ENCODE results near the gene MVB12A. TPM values are rescaled to one million over a fixed set of nuclear protein-coding genes. Genes with fewer than 3 reads are reported as not detected.

The MVB12A gene
- total RNA-seq: 10 to 100 TPM; 34.1 to 40.3 TPM

GRCh38 chr19:17419621-17420474, at the start of gene MVB12A:
MVB12A (plus strand) TSS chr19:17420047; CDS start chr19:17420136, 89 bp downstream.
- POLR2A ChIA-PET: interaction anchor here (0.5 to 5.7 kb wide), 11 partner anchors 15 to 925 kb away, joined by 3 to 64 read pairs (median 4); partner anchors contain the start of genes ANO8, BST2, DDA1 and OCEL1
- H3K27ac Mint-ChIP-seq: peak within 1 kb of the TSS; percentile 93
- ATAC-seq (ENCODE audit: low read depth) (peak; percentile 84), DNase-seq (peak; percentile 94)
- peaks cover 10% of the 10 kb centered on the region for H3K4me1 Mint-ChIP-seq
- H3K36me3 Mint-ChIP-seq: peaks cover 10% of the 10 kb centered on the region
- no peaks in the 10 kb centered on the region for H3K27me3 Mint-ChIP-seq
- no peaks in the 10 kb centered on the region for H3K9me3 Mint-ChIP-seq
- peak within 1 kb of the TSS; percentile 96 for H3K4me3 Mint-ChIP-seq

- ATAC-seq (ENCODE audit: low read depth): no peak
- POLR2A ChIA-PET: no interaction called here
- no peak within 1 kb of the TSS for H3K27ac Mint-ChIP-seq
- H3K9me3 Mint-ChIP-seq: peaks cover 3% of the 10 kb centered on the region
- peaks cover 2% of the 10 kb centered on the region for H3K36me3 Mint-ChIP-seq
- peaks cover 4% of the 10 kb centered on the region for H3K4me1 Mint-ChIP-seq
- H3K4me3 Mint-ChIP-seq: no peak within 1 kb of the TSS
- peaks cover 14% of the 10 kb centered on the region for H3K27me3 Mint-ChIP-seq
- DNase-seq: no peak
These were observed 42.8 kb upstream of the MVB12A start, which contains the start of gene PLVAP for GRCh38 chr19:17376935-17377600. PLVAP (minus strand) TSS chr19:17377342; CDS start chr19:17377288, 54 bp downstream.

GRCh38 chr19:17378271-17378670, 41.6 kb upstream of the MVB12A start:
- Mint-ChIP-seq H3K27ac (no peak overlapping the region), H3K36me3 (peaks cover 2% of the 10 kb centered on the region), H3K27me3 (peaks cover 14% of the 10 kb centered on the region), H3K4me3 (no peak overlapping the region), H3K9me3 (peaks cover 3% of the 10 kb centered on the region), H3K4me1 (peaks cover 7% of the 10 kb centered on the region)
- no peak for ATAC-seq (ENCODE audit: low read depth)
- POLR2A ChIA-PET: no interaction called here
- DNase-seq: no peak

- H3K4me1 Mint-ChIP-seq: peaks cover 7% of the 10 kb centered on the region
- H3K9me3 Mint-ChIP-seq: peaks cover 3% of the 10 kb centered on the region
- ATAC-seq (ENCODE audit: low read depth) (no peak), DNase-seq (no peak)
- no peak overlapping the region for H3K27ac Mint-ChIP-seq
- H3K36me3 Mint-ChIP-seq: peaks cover 2% of the 10 kb centered on the region
- peaks cover 14% of the 10 kb centered on the region for H3K27me3 Mint-ChIP-seq
- POLR2A ChIA-PET: interaction anchor here (0.6 kb wide), 1 partner anchor 13 kb away, joined by 4 read pairs; no protein-coding TSS in a partner anchor
- H3K4me3 Mint-ChIP-seq: no peak overlapping the region
These were observed 40.6 kb upstream of the MVB12A start for GRCh38 chr19:17379221-17379631.

GRCh38 chr19:17380426-17381138, 39.3 kb upstream of the MVB12A start:
- POLR2A ChIA-PET: no interaction called here
- no peak for DNase-seq
- no peak for ATAC-seq (ENCODE audit: low read depth)
- Mint-ChIP-seq H3K27ac (no peak overlapping the region), H3K4me1 (peaks cover 7% of the 10 kb centered on the region), H3K36me3 (peaks cover 2% of the 10 kb centered on the region), H3K9me3 (peaks cover 3% of the 10 kb centered on the region), H3K27me3 (peaks cover 14% of the 10 kb centered on the region), H3K4me3 (no peak overlapping the region)

- peaks cover 29% of the 10 kb centered on the region for H3K27me3 Mint-ChIP-seq
- no peaks in the 10 kb centered on the region for H3K36me3 Mint-ChIP-seq
- ATAC-seq (ENCODE audit: low read depth) (peak; percentile 53), DNase-seq (peak; percentile 78)
- H3K4me1 Mint-ChIP-seq: peaks cover 8% of the 10 kb centered on the region
- H3K9me3 Mint-ChIP-seq: no peaks in the 10 kb centered on the region
- no peak overlapping the region for H3K4me3 Mint-ChIP-seq
- H3K27ac Mint-ChIP-seq: no peak overlapping the region
- POLR2A ChIA-PET: interaction anchor here (1.2 to 1.3 kb wide), 2 partner anchors 19 to 40 kb away, joined by 3 read pairs; partner anchors contain the start of gene BST2
These were observed 33.8 kb upstream of the MVB12A start for GRCh38 chr19:17385878-17386611.

- POLR2A ChIA-PET: interaction anchor here (0.7 to 0.8 kb wide), 2 partner anchors 18 to 80 kb away, joined by 3 read pairs; partner anchors contain the start of gene DDA1
- H3K27ac Mint-ChIP-seq: no peak overlapping the region
- no peak for ATAC-seq (ENCODE audit: low read depth)
- H3K36me3 Mint-ChIP-seq: peaks cover 1% of the 10 kb centered on the region
- no peak for DNase-seq
- no peaks in the 10 kb centered on the region for H3K9me3 Mint-ChIP-seq
- peaks cover 29% of the 10 kb centered on the region for H3K27me3 Mint-ChIP-seq
- peaks cover 14% of the 10 kb centered on the region for H3K4me1 Mint-ChIP-seq
- no peak overlapping the region for H3K4me3 Mint-ChIP-seq
These were observed 30.6 kb upstream of the MVB12A start for GRCh38 chr19:17389288-17389687.

- peak overlapping the region; percentile 88 for H3K4me3 Mint-ChIP-seq
- DNase-seq (no peak), ATAC-seq (ENCODE audit: low read depth) (no peak)
- peaks cover 29% of the 10 kb centered on the region for H3K27me3 Mint-ChIP-seq
- POLR2A ChIA-PET: interaction anchor here (1.1 to 1.4 kb wide), 2 partner anchors 7 to 15 kb away, joined by 3 to 5 read pairs; partner anchors contain the start of gene BST2
- peaks cover 17% of the 10 kb centered on the region for H3K4me1 Mint-ChIP-seq
- H3K27ac Mint-ChIP-seq: no peak overlapping the region
- peaks cover 4% of the 10 kb centered on the region for H3K36me3 Mint-ChIP-seq
- no peaks in the 10 kb centered on the region for H3K9me3 Mint-ChIP-seq
These were observed 29.7 kb upstream of the MVB12A start for GRCh38 chr19:17389957-17390664.

GRCh38 chr19:17390665-17391370, 29.0 kb upstream of the MVB12A start:
- DNase-seq (peak; percentile 91), ATAC-seq (ENCODE audit: low read depth) (peak; percentile 96)
- Mint-ChIP-seq H3K4me3 (peak overlapping the region; percentile 88), H3K9me3 (no peaks in the 10 kb centered on the region), H3K27me3 (peaks cover 29% of the 10 kb centered on the region), H3K36me3 (peaks cover 4% of the 10 kb centered on the region), H3K4me1 (peaks cover 21% of the 10 kb centered on the region), H3K27ac (peak overlapping the region; percentile 21)
- POLR2A ChIA-PET: interaction anchor here (0.6 to 1.4 kb wide), 5 partner anchors 8 to 124 kb away, joined by 3 to 5 read pairs (median 4); partner anchors contain the start of genes BABAM1 and BST2

GRCh38 chr19:17391371-17392151, 28.3 kb upstream of the MVB12A start:
- Mint-ChIP-seq H3K27me3 (peaks cover 29% of the 10 kb centered on the region), H3K4me1 (peaks cover 21% of the 10 kb centered on the region), H3K36me3 (peaks cover 4% of the 10 kb centered on the region), H3K27ac (no peak overlapping the region), H3K4me3 (peak overlapping the region; percentile 58), H3K9me3 (no peaks in the 10 kb centered on the region)
- ATAC-seq (ENCODE audit: low read depth): no peak
- POLR2A ChIA-PET: interaction anchor here (0.6 to 2.6 kb wide), 7 partner anchors 9 to 125 kb away, joined by 3 to 13 read pairs (median 4); partner anchors contain the start of genes BABAM1, BST2 and MVB12A
- no peak for DNase-seq

GRCh38 chr19:17393002-17393401, 26.8 kb upstream of the MVB12A start:
- ATAC-seq (ENCODE audit: low read depth): no peak
- Mint-ChIP-seq H3K4me1 (peaks cover 23% of the 10 kb centered on the region), H3K27ac (no peak overlapping the region), H3K27me3 (peaks cover 24% of the 10 kb centered on the region), H3K36me3 (peaks cover 12% of the 10 kb centered on the region), H3K4me3 (no peak overlapping the region), H3K9me3 (no peaks in the 10 kb centered on the region)
- POLR2A ChIA-PET: interaction anchor here (0.6 to 2.6 kb wide), 6 partner anchors 10 to 96 kb away, joined by 3 to 13 read pairs (median 4); partner anchors contain the start of genes ANO8 and BST2
- DNase-seq: no peak
